ENCODE data around the gene TMCC2.
"Not testable (repeated sequence)": the region's sequence is repeated elsewhere in the genome, so short reads cannot be mapped to it uniquely, and the experiment has no call there.

The TMCC2 gene

GRCh38 chr1:205291596-205291995, 63.9 kb downstream of the TMCC2 start:
- TF ChIP-seq CTCF (IDR thresholded peaks at IDR 0.05; ENCODE audit: borderline replicate concordance, insufficient read depth, low read depth, low read length): no peak
- H3K4me3 ChIP-seq (ENCODE audit: low read depth, low read length): no peak overlapping the region

- no peak for TF ChIP-seq CTCF (IDR thresholded peaks at IDR 0.05; ENCODE audit: borderline replicate concordance, insufficient read depth, low read depth, low read length)
- H3K4me3 ChIP-seq (ENCODE audit: low read depth, low read length): no peak overlapping the region
Observed at GRCh38 chr1:205293350-205294074, 65.8 kb downstream of the TMCC2 start.

GRCh38 chr1:205294175-205294917, 66.6 kb downstream of the TMCC2 start:
- TF ChIP-seq CTCF (IDR thresholded peaks at IDR 0.05; ENCODE audit: borderline replicate concordance, insufficient read depth, low read depth, low read length): no peak
- H3K4me3 ChIP-seq (ENCODE audit: low read depth, low read length): no peak overlapping the region

GRCh38 chr1:205294934-205295333, 67.2 kb downstream of the TMCC2 start:
- H3K4me3 ChIP-seq (ENCODE audit: low read depth, low read length): no peak overlapping the region
- TF ChIP-seq CTCF (IDR thresholded peaks at IDR 0.05; ENCODE audit: borderline replicate concordance, insufficient read depth, low read depth, low read length): no peak

GRCh38 chr1:205296154-205296553, 68.4 kb downstream of the TMCC2 start:
- no peak for TF ChIP-seq CTCF (IDR thresholded peaks at IDR 0.05; ENCODE audit: borderline replicate concordance, insufficient read depth, low read depth, low read length)
- H3K4me3 ChIP-seq (ENCODE audit: low read depth, low read length): no peak overlapping the region

GRCh38 chr1:205297546-205298177, 69.9 kb downstream of the TMCC2 start:
- not testable (repeated sequence) for H3K4me3 ChIP-seq (ENCODE audit: low read depth, low read length)

GRCh38 chr1:205298191-205298994, 70.6 kb downstream of the TMCC2 start:
- TF ChIP-seq CTCF (IDR thresholded peaks at IDR 0.05; ENCODE audit: borderline replicate concordance, insufficient read depth, low read depth, low read length): no peak
- no peak overlapping the region for H3K4me3 ChIP-seq (ENCODE audit: low read depth, low read length)

Measured in GM12875 (cell line).